GM21367 (cell line): ENCODE results near the gene PGR.
"Not testable (repeated sequence)": the region's sequence is repeated elsewhere in the genome, so short reads cannot be mapped to it uniquely, and the experiment has no call there.

ENCODE experiments used
- ATAC-seq: cut with Tn5 transposase; IDR thresholded peaks from one replicate; pipeline ENCODE4 v1.9.1; 2021; ENCODE audit not compliant: unreplicated experiment

PGR gene

DNA sequence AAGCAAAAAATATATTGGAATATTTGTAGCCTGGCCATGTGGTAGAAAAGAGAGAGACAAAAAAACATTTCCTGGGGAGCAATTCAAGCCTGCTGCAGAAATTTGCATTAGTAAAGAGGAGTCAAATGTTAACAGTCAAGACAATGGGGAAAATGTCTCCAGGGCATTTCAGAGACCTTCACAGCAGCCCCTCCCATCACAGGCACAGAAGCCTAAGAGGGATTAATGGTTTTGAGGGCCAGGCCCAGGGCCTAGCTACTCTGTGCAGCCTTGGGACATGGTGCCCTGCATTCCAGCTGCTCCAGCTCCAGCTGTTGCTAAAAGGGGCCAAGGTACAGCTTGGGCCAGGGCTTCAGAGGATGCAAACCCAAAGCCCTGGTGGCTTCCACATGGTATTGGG, 46.8 kb downstream of the PGR start:
- ATAC-seq, result no peak

DNA sequence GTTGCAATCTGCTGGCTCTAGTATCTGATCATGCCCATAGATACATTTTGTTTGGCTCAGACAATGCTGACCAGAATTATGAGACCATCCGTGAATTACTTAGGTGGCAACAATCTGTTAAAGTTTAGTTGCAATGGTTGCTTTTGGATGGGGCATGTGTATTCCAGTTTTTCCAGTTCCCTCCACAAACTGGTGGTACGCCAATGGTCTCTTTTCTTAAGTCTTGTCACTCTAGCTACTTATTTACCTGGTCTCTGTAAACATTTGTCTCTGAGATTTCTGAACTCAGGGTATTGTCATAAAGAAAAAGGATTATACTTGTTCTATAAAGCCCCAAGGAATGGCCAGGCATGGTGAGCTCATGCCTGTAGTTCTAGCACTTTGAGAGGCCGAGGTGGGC, 65.9 kb downstream of the PGR start:
- ATAC-seq, result no peak

DNA sequence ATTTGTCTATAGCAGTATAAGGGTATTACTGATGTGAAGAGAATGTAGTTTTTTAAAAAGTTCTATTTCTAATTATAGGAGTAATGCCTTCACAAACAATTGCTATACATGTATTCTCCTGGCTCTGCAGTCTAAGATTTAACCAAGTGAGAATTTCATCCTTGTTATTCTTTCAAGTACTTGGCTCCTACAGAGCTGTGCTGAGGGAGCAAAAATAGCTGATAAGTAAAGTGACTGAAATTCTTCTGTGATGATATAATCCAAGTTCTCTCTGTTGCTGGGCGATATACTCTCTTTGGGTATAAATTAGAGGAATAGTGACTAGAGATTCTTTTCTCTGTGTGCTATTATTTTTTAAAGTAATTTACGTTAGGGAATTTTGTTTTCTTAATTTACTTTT, 68.0 kb downstream of the PGR start:
- ATAC-seq, result no peak

DNA sequence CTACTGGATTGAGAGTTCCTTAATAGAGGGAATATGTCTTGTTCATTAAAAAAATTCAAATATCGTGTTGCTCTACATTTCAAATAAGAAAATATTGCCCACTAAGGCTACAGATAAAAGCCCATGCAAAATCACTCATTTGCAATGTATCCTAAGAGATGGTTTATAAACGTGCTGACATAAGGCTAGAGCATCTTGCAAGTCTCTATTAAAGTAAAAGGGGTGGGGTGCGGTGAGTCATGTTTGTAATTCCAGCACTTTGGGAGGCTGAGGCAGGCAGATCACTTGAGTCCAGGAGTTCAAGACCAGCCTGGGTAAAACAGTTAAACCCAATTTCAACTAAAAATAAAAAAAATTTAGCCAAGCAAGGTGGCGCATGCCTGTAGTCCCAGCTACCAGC, 70.3 kb downstream of the PGR start:
- no peak for ATAC-seq

DNA sequence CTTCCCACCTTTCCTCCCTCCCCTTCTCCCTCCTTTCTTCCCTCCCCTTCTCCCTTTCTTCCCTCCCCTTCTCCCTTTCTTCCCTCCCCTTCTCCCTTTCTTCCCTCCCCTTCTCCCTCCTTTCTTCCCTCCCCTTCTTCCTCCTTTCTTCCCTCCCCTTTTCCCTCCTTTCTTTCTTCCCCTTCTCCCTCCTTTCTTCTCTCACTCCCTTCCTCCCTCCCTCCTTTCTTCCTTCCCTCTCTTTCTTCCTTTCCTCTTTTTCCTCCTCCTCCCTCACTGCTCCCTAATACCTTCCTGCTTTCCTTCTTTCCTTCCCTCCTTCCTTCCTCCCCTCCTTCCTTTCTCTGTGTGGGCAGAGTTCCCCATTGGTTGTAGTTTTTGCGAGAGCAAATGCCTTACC, 76.1 kb downstream of the PGR start:
- ATAC-seq, result no peak

DNA sequence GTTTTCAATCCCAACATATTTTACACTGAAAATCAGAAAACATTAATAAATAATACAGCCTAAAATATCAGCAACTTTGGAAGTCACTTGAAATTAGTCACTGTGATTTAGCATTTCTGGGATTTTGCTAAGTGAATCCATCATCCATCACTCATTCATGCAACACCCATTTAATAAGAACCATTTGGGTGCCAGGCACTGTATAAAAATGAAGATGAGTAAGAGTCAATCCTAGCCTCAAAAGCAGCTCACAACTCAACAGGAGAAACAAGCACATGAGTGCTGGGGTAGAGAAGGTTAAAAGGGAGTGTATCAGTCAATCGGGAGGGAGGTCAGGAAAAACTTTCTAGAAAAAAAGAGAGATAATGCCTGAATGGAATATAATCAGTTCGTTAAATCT, 77.9 kb downstream of the PGR start:
- ATAC-seq, result no peak

DNA sequence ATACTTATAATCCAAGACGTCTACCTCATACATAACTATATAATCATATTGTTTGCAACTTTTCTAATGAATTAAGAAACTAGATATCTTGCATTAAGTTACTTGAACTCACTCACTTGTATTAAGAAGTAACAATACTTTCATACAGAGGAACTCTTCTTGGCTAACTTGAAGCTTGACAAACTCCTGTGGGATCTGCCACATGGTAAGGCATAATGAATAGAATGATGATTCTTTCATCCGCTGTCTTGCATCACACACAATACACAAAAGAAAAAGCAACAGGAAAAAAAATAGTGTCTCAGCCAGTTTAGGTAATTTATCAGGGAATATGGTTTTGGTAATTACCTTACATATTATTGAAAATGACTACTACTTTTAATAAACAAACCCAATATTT, 79.8 kb downstream of the PGR start:
- ATAC-seq, result no peak

DNA sequence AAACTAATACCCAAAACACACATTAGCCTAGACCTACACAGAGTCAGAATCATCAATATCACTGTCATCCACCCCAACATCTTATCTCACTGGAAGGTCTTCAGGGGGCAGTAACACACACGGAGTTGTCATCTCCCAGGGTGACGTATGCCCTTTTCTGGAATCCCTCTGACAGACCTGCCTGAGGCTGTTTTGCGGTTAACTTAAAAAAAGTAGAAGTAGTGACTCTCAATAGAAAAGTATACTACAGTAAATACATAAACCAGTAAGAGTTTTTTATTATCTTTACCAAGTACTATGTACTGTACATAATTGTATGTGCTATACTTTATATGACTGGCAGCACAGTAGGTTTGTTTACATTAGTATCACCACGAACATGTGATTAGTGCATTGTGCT, 80.5 kb downstream of the PGR start:
- ATAC-seq, result no peak

DNA sequence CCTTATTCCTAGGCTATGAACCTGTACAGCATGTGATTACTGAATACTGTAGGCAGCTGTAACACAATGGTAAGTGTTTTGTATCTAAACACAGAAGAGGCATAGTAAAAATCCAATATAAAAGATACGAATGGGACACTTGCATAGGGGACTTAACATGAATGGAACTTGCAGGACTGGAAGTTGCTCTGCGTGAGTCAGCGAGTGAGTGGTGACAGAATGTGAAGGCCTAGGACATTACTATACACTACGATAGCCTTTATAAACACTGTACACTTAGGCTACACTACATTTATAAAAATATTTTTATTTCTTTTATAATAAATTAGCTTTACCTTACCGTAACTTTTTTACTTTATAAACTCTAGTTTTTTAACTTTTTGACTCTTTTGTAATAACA, 81.1 kb downstream of the PGR start:
- ATAC-seq, result no peak

DNA sequence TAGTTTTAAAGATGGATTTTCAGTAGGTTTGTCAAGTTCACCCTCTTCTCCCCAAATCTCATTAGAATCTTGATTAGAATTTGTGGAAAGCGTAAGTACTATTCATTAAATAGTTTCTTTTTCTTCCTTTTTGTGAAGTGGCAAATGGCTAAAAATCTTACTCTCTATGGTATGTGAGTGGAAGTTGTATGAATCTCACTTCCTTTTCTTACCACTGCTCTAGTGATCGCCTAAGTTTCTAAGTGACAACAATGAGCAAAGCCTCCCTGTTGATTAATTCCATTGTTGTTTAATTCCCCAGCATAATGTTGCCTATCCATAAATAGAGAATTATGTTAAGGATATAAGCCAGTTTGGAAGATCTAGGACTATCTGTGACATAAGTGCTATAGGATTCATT, 82.7 kb downstream of the PGR start:
- no peak for ATAC-seq

DNA sequence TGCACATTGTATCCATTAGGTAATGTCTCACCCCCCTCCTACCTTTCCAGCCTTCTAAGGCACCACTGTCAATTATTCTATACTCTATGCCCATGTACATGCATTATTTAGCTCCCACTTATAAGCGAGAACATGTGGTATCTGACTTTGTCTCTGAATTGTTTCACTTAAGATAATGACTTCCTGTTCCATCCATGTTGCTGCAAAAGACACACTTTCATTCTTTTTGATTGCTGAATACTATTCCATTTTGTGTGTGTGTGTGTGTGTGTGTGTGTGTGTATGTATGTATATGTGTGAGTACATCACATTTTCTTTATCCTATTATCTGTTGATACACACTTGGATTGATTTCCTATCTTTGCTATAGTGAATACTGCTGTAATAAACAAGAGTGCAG, 84.2 kb downstream of the PGR start:
- no peak for ATAC-seq

DNA sequence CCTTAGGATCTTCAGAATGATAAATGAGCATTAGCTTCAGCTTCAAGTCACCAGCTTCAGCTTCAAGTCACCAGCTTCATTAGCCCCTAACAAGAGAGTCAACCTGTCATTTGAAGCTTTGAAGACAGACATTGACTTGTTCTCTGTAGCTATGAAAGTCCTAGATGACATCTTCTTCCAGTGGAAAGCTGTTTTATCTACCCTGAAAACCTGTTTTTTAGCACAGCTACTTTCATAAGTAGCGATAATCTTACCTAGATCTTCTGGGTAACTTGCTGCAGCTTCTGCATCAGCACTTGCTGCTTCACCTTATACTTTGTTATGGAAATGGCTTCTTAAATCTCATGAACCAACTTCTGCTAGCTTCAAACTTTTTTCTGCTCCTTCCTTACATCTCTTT, 85.7 kb downstream of the PGR start:
- no peak for ATAC-seq

DNA sequence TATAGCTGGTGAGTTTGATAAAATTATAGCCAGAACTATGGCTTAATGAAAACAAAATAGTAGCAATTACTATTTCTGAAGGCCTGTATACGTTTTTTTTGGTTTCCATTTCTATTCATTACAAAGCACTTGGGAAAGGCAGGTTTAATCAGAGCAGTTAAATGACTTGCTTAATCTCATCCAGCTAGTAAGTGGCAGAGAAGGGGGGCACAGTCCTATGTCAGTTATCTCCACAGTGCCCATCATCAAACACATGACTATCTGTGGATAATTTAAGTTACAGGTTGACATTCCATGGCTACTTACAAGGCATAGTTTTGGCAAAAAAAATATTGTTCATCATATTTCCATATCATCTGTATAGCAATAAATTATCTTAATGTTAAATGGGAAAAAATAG, 93.7 kb downstream of the PGR start:
- no peak for ATAC-seq

DNA sequence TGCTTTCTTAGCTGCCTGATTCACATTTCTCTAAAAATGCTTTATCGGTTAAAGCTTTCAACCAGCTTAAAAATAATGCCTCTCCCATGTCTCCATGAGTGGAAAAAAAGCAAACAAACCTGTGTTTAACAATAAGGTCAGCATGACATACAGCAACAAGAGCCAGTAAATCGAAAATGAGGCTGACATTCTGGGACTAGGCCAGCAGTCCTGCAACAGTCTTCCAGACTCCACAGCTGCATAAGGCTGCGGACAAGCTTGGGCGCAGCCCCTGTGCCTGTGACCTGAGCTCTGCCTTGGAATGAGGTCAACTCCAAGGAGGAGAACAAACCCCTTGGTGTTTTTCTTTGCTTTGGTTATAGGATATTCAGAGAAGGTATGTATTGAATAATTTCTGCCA, 95.5 kb downstream of the PGR start:
- ATAC-seq, result no peak

DNA sequence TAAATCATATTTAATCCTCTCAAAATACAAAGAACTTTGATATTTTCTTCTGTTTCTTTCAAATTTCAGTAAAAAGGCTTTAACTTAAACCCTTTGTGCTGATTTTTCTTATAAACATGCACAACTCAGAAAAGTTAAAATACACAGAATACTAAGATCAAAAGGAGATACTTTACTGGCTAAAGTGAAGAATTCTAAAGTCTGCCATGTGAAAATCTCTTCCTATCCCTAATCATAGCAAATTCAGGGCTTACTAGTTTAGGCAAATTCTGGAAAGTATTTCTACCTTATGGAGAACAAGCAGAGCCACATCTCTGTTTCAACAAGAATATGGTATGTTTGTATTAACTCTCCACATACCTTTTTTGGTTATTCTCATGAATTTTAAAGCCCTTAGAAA, 96.6 kb downstream of the PGR start:
- no peak for ATAC-seq

DNA sequence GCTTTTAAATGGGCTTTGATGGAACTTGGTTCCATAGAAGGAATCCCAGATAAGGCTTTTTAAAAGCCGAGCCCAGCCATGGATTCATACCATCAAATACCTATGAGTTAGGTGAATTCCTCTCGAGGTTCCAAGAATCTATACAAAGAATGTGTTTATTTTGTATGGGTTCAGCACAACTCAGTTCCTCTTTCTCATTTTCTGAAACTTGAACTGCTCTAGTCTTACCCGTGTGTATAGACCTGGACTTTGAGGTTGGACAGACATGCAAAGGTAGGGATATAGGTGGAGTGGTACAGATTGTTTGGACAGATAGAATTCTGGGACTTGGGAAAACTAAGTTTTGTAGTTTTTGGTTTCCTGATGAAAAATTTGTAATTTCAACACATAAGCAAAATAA, 97.9 kb downstream of the PGR start:
- ATAC-seq, result no peak

DNA sequence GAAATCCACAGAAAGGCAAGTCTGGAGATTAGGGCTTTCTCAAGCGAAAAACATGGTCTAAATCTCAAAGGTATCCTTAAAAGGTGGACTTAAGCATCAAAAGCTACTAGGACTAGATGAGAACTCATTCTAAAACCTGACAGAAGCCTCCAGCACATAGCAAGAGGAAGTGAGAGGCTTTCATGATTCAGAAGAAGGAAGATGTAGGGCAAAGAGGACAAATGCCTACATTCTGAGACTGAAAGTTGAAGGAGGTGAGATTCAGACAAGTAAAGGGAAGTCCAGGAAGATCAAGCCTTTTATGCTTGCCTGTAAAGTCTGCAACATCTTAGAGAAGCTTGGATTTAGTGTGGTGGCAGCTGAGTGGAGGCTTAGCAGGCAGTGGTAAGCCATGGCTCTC, 98.9 kb downstream of the PGR start:
- no peak for ATAC-seq

DNA sequence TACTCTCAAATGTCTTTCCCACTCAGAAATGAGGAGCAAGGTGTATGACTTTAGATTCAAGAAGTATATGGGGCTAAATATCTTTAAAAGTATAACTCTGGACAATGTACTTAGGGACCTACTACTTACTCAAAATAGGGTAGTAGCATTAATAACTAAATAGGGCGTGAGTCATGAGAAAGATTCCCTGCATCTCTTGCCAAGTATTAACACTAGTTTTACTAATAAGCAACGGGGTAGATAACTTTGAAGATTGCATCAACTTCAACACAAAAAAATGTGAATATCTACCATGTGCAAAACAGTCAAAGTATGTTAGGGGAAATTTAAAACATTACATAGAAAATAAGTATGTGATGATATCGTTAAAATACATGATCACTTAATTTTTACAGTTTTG, 99.6 kb downstream of the PGR start:
- no peak for ATAC-seq

DNA sequence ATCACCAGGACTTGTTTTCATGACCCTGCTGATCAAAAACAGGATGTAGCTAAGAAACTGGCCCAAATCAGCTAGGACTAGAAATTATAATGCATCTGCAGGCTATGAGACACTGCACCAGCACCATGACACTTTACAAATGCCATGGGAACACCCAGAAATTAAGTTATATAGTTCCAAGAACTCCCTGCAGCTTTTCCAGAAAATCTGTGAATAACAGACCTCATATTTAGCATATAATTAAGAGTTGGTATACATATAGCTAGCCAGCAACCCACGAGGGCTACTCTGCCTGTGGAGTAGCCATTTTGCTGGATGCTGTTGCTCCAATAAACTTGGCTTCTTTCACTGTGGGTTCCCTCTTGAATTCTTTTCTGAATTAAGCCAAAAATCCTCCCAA, 101.0 kb downstream of the PGR start:
- ATAC-seq, result no peak

DNA sequence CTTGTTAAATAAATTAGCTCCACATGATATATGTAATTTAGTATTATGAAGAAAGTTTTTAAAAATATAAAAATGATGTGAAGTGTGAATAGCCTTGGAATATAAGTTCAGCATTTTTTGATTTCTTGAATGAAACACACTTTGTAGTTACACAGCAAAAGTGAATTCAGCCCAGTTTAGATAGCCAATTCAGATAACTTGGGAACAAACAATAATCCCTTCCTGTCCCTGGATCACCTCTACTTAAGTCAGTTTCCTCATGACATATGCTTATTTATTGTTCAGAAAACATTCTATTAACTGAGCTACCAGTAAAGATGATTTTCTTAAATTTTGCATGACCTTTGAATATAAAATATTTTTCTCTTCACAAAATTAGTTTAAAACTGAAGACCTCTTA, 107.4 kb downstream of the PGR start:
- ATAC-seq, result no peak

DNA sequence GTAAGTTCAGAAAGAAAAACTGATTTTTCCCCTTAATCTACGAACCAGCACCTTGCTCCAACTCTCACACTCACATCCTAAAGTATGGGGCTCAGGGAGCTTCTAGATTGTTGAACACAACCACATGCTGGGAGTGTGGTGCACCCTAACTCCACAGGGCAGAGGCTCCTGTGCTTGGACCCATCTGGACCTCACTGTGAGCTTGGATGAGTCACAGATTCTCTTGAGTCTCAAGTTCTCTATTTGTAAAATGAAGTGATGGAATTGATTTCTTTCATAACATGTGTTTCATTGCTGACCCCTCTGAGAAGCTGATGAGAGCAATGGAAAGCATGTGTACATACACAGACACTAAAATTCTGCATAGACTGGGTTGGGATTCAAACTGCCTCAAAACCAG, 109.7 kb downstream of the PGR start:
- ATAC-seq, result no peak

DNA sequence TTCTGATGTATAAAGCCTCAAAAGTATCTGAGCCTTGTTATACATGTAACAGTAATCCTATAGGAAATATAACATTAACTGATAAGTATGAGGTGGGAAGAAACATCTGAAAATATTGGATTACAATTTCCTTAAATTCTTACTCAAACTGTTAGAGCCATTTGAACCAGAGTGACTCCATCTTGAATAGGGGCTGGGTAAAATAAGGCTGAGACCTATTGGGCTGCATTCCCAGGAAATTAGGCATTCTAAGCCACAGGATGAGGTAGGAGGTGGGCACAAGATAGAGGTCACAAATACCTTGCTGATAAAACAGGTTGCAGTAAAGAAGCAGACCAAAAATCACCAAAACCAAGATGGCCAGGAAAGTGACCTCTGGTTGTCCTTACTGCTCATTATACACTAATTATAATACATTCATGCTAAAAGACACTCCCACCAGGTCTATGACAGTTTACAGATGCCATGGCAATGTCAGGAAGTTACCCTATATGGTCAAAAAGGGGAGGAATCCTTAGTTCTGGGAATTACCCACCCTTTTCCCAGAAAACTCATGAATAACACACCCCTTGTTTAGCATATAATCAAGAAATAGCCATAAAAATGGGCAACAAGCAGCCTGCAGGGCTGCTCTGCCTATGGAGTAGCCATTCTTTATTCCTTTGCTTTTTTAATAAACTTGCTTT, 114.9 kb downstream of the PGR start:
- no peak for ATAC-seq

DNA sequence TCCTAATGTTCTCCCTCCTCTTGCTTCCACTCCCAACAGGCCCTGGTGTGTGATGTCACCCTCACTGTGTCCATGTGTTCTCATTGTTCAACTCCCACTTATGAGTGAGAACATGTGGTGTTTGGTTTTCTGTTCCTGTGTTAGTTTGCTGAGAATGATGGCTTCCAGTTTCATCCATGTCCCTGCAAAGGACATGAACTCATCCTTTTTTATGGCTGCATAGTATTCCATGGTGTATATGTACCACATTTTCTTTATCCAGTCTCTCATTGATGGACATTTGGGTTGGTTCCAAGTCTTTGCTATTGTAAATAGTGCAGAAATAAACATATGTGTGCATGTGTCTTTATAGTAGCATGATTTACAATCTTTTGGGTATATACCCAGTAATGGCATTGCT, 115.9 kb downstream of the PGR start:
- ATAC-seq, result not testable (repeated sequence)

DNA sequence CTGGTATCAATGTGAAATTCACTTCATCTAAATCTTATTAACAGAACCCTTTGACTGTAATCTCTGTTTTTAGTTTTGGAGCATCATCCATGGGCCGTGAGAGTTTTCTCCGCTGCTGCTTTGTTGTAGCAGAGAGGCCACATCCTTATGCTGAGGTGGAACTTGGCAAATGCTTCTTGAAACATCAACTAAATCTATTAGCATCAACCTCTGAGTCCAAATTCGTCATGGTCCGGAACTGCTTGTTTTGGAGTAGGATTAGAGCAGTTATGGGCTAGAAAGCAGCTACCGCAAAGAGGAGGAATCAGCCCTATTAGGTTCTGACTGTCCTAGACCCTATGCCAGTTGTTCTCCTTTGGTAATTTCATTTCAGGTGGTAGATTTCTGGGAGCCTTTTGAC, 117.7 kb downstream of the PGR start:
- ATAC-seq, result no peak
